Measurements from ENCODE around the gene UPB1.
"Not testable (repeated sequence)": the region's sequence is repeated elsewhere in the genome, so short reads cannot be mapped to it uniquely, and the experiment has no call there.

Gene UPB1

DNA sequence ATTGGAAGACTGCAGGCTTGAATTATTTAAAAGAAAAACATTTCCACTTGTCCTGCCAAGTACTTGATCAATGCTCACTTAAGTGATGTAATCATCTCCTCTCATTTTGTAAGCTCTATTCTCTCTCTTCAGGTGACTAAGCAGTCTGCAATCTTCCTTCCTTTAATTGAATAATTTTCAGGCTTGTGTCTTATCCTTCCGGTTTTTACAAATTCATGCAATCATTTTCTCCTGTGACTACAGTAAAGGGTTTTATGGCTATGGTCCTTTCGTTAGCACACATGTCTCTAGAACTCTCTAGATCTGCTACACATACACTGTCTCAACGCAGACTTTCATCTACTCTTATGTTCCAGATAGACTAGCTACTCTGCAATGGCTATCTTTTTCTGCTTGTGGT, 12.6 kb upstream of the UPB1 start:
- DNase-seq: no peak

DNA sequence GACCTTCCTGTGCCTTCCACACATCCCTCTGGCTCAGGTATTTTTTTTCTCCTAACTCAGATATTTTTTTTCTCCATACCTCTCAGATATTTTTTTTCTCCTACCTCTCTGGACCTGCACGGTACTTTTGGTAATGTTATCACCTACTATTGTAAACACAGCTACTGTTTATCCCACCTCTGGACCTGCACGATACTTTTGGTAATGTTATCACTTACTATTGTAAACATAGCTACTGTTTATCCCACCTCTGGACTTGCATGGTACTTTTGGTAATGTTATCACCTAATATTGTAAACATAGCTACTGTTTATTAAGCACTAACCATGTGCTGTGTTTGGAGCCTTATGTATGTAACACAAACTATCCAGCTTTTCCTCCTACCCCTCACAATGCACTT, 12.1 kb upstream of the UPB1 start:
- no peak for DNase-seq

GRCh38 chr22:24483976-24484545, 11.1 kb upstream of the UPB1 start:
- DNase-seq: no peak

DNA sequence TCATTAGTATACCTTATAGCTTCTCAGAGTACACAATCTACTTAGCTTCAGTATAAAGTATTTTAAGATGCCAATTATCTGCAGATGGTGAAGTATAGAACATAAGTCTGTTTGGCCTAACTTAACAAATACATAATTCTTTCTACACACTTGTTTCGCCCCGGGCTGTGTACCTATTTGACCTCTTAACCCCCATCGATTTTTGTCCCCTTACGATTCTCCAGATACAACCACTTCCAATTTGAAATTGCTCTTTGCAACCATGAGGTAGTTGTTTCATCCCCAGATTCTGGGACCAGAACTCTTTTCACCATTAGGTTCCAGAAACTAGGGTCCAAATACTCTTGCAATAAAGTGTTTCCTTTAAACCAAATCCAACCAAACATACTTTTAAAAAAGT, 10.0 kb upstream of the UPB1 start:
- no peak for DNase-seq

- DNase-seq: no peak
Measured at GRCh38 chr22:24485608-24486007, 9.5 kb upstream of the UPB1 start.

DNA sequence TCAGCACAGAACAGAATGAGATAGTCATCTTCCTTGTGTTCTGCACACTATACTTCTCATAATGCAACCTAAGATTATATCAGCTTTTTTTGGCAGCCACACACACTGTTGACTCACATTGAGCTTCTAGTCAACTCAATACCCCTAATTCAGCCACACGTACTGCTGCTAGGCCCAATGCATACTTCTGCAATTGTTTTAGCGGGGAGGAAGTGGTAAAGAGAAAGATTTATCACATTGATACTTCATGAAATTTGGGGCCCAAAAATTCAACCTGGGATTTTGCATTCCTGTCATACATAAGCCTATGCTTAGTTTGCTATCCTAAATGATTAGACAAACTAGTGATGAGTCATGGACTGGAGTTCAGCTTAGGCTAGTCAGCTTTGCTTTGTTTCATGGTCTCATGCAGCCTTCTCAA, 8.6 kb upstream of the UPB1 start:
- DNase-seq: no peak

DNA sequence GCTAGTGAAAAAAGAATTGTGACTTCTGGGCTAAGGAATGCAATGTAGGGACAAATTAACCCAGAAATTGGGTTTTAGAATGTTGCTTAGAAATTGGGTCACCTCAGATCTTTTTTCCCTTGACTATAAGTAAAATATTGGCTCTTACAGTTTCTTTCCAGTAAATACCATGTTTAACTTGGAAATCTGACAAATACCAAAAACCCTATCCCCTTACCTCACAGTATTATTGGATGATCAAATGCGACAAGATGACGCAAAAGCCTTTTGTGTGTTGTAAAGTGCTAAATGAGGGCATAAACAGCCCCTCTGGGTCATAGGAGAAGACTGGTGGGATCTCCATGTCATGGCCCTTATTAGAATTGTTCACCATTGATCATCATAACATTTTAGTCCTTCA, 6.1 kb upstream of the UPB1 start:
- DNase-seq: no peak

- DNase-seq: not testable (repeated sequence)
Measured at GRCh38 chr22:24489434-24489833, 5.7 kb upstream of the UPB1 start.

GRCh38 chr22:24492391-24492790, 2.7 kb upstream of the UPB1 start:
- no peak for DNase-seq

DNA sequence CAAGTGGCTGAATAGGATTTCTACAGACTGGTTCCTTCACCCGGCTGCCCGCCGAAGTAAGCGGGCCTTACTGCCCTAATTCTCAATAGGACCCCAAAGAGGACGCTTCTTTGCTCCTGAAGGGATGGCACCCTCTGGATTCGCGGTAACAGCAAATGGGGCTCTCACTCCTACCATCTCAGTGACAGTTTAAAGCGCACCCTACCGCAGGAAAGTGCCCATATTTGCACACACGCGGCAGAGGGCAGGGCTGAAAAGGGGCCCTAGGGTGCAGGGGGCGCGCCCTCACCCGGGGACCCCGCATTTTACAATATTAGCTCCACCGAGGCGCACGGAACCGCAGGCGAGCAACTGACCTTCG, 985 bp upstream of the UPB1 start:
- no peak for DNase-seq

- DNase-seq: no peak
Measured at GRCh38 chr22:24495365-24495675, 188 bp downstream of the UPB1 start.

- DNase-seq: no peak
Measured at GRCh38 chr22:24496234-24496633, 1.1 kb downstream of the UPB1 start.

GRCh38 chr22:24496661-24497060, 1.5 kb downstream of the UPB1 start:
- DNase-seq: no peak

DNA sequence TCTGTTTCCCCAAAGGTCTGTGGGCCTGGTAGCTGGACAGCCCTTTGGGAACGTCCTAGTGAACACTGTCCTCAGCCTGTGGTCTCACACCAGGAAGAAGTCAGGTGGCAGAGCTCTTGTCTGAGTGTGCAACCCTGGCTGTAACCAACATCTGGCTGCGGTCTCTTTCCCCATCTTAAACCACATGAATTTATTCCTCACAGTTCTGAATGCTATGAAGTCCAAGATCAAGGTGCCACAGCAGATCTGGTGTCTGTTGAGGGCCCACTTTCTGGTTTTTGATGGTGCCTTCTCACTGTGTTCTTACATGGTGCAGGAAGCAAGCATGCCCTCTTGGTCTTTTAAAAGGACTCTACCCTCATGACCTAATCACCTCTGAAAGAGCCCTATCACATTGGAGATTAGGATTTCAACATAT, 2.7 kb downstream of the UPB1 start:
- DNase-seq: no peak

DNA sequence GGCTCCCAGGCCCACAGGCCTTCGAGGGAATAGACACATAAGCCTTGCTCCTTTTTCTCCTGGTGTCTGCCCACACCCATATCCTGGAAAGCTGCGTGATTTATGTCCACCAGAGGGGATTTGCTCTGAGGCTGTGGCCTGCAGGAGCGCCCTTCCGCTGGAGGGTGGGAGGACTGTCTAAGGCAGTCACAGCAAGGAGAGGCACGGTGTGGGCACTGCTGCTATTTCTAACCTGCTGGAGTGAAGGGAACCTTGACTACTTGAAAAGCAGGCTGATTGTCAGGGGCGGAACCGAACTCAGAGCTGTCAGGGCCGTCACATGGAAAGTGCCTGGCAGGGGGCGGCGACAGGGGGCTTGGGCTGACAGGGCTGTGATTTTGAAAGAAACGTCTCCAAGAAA, 3.7 kb downstream of the UPB1 start:
- DNase-seq: no peak

DNA sequence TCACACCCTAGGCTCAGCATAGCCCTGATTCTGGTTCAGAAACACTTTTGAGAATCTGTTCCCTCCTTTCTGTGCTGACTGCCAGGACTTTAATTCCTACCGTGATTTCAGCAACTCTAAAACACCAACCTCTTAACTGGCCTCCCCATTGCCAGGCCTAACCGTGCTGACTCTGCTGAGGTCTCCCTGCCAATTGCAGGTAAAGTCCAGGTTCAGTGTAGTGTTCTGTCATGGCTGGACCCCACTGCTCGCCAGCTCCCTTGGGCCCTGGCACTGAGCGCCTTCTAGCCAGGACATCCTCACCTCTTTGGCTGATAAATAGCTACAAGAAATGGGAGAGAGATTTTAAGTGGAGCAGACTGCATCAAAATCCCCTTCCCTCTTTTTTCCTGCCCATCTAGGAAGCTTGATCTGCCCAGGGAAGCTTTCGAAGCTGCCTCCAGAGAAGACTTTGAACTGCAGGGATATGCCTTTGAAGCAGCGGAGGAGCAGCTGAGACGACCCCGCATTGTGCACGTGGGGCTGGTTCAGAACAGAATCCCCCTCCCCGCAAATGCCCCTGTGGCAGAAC, 4.7 kb downstream of the UPB1 start:
- no peak for DNase-seq

- DNase-seq: no peak
Measured at GRCh38 chr22:24500277-24500820, 5.2 kb downstream of the UPB1 start.

DNA sequence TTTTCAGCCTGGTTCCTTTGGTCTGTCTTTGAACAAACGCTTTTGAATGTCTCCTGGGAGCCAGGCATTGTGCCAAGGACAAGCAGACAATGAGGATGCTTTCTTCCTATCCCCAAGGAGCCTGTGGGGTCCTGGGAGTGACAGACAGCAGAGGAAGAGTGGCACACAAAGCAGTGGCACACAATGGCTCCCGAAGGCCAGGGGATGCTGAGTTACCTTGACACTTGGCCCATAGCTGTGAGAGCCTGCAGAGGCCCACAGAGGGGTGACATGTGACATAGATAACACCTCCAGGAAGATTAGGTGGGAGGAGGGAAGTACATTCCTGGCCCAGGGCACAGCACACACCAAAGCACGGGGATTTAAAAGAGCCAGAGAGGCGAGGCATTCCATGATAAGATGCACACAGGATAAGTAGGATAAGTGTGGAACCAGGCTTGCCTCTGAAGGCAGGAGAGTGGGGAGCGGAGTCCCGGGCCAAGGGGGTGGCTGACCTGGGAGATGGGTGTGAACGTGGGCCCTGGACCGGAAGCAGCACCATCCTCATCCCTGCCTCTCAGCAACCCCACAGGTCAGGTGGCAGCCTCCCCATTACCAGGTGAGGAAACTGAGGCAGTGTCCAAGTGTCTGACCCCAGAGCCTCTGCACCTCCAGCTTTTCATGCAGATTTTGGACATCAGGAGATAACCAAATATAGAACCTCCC, 6.3 kb downstream of the UPB1 start:
- no peak for DNase-seq

DNA sequence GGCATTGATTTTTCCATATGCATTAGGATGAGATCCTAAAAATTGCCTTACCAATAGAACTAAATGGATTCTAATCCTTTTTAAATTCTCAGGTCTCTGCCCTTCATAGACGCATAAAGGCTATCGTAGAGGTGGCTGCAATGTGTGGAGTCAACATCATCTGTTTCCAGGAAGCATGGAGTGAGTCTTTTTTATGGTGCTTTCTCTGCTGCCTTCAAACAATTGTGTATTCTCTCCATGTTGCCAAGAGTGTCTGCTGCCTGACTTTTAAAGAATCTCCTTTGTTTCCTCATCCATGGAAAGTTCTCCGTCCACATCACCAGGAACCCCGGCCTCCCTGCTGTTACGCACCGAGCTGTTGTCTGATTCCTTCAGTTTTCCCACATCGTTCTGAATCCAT, 6.9 kb downstream of the UPB1 start:
- DNase-seq: no peak

GRCh38 chr22:24502541-24502940, 7.4 kb downstream of the UPB1 start:
- DNase-seq: no peak

DNA sequence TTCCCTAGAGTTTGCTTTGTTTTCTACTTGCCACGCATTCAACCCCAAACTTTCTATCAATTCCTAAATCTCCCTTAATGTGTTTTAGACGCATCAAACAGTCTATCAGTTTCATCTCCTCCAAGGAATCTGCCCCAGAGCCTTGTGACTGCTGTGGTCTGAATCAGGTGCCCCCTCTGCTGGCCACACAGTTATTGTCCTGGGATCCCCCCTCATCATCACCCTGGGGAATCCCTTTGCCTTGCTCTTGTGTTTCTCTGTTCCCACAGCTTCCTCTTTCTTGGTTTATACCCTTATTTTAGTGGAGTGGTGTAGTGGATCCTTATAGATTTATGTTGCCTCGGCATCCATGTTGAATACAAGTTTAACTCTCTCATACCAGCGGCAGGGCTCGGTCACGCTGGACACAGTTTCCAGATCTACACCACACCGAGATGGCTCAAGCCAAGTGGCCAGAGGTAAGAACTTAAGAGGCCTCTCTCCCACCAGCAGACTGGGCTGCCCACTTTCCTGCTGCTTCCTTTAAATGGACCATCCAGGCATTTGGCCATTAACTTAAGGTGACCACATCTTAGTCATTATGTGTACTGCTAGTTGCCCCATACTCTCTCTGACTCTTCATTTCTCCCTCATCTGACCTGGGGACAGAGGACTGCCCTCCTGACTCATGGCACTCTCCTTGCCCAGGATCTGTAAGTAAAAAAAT, 8.2 kb downstream of the UPB1 start:
- DNase-seq: no peak

DNA sequence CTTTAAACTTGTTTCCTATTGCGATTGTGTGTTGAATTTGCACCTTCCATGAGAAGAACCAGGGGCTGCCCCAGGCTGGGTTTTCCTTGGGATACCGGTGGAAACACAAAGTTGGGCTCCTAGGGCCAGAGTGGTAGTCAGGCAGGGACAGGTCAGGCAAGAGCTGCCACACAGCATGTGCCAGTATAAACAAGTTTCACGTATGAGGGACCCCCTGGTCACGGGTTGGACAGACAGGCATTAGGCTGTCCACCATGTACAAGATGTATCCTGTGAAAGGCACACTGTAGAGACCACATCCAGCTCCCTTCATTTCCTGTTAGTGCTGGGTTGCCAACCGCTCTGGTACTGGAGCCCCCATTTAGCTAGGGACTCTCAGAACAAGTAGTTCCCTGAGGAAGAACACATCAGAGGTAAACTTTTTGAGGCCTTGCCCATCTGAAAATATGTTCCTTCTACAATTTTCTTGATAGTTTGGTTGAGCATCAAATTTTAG, 8.8 kb downstream of the UPB1 start:
- DNase-seq: no peak

- no peak for DNase-seq
Measured at GRCh38 chr22:24504540-24504939, 9.4 kb downstream of the UPB1 start.

Measured in NCI-H187 (cell line).